GM10248 (cell line): ENCODE results near the gene MRPS18A.

ENCODE experiments used
- CTCF ChIA-PET: fragments of 300-600 bp; sonication (Branson Sonifier 250); formaldehyde crosslinking; extraction: SDS; loops from one replicate; lab custom pipeline; 2021; ENCODE audit warnings: antibody characterized with exemption; lab: Yijun Ruan, JAX
- POLR2A ChIA-PET: fragments of 350-650 bp; sonication (Branson Sonifier 250); formaldehyde crosslinking; extraction: SDS; loops from one replicate; lab custom pipeline; 2020; ENCODE audit warnings: antibody characterized with exemption; lab: Yijun Ruan, JAX
- DNase-seq: peaks from one replicate; pipeline ENCODE4 v3.0.0; 2012; ENCODE audit errors: extremely low spot score
- CTCF ChIP-seq: IDR thresholded peaks from 2 replicates; pipeline ENCODE4 v1.5.1; 2012; ENCODE audit warnings: mild to moderate bottlenecking, low read depth; ENCODE audit errors: extremely low read depth, missing control alignments, control extremely low read depth

Gene MRPS18A

GRCh38 chr6:43699564-43700186, 12.1 kb upstream of the MRPS18A start:
- DNase-seq, result no peak
- CTCF ChIA-PET, result interaction anchor here (1.2 to 2.4 kb wide), 2 partner anchors 9 to 10 kb away, joined by 3 to 7 read pairs; no protein-coding TSS in a partner anchor
- TF ChIP-seq CTCF, result no peak
- POLR2A ChIA-PET, result no interaction called here

DNA sequence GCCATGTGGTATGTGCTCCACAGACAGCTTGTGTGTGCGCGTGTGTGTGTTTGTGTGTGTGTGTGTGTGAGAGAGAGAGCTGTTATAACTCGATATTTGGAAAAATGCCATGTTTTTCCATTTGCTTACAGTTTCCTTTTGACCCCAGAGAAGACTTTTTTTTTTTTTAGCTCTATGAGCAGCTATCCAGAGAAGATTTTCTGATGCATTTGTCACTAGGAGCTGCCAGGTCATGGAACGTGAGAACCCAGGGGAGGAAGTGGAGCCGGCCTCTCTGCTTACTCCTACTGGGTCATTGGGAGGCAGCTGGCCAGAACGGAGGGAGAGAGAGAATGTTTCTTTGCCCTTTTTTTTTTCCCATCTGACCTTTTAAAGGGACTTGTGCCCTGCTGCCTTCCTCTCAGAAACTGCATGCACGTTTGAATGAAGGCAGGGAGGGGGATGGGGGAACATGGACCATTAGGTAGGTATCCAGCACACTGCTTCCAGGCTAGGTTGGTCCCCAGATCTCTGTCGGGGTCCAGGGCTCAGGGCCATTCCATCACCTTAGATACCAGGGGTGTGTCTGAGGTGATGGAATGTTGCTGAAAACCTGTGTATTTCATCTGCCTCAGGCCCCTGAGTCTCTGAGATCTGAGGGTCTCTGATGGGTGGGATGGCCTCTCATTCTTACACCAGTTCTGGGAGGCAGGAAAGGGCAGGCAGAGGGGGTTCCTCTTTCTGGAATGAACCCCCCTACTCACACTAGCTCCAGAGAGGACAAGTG, 11.2 kb upstream of the MRPS18A start:
- CTCF ChIA-PET, result interaction anchor here (1.2 kb wide), 1 partner anchor 10 kb away, joined by 3 read pairs; no protein-coding TSS in a partner anchor
- POLR2A ChIA-PET, result no interaction called here
- no peak for DNase-seq
- no peak for TF ChIP-seq CTCF

DNA sequence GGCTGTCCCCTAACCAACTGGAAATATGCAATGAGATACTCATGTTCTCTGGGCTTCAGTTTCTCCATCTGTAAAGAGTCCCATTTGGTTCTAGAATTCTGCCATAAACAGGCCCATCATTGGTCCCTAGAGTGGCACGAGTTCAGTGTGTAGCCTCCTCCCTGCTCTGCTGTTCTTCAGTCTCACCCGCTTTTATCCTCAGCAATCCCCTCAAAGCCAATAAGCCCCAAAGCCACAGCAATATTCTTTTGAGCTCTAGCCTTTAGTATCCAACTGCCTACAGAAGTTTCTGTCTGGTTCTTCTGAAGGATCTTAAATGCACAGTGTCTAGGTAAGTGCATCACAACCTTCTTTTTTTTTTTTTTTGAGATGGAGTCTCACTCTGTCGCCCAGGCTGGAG, 9.8 kb upstream of the MRPS18A start:
- ChIA-PET CTCF (interaction anchor here (1.3 to 2.4 kb wide), 3 partner anchors 8 to 30 kb away, joined by 3 to 11 read pairs (median 9); no protein-coding TSS in a partner anchor), POLR2A (no interaction called here)
- DNase-seq, result no peak
- TF ChIP-seq CTCF, result no peak

DNA sequence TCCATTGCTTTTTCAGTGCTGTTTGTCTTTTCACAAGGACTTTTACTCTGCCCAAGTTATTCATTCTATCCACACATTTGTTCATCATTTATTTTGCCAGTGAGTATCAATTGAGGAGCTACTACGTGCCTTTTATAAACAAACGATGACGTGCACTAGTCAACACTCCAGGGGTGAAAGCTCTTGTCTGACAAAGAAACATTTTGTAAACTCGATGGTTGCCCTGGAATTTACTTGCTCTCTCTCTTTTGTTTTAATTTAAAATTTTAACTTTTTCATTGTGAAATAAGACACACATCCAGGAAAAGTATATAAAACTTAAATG, 8.3 kb upstream of the MRPS18A start:
- ChIA-PET POLR2A (no interaction called here), CTCF (interaction anchor here (1.2 to 2.5 kb wide), 6 partner anchors 10 to 383 kb away, joined by 3 to 11 read pairs (median 6); no protein-coding TSS in a partner anchor)
- no peak for TF ChIP-seq CTCF
- no peak for DNase-seq

DNA sequence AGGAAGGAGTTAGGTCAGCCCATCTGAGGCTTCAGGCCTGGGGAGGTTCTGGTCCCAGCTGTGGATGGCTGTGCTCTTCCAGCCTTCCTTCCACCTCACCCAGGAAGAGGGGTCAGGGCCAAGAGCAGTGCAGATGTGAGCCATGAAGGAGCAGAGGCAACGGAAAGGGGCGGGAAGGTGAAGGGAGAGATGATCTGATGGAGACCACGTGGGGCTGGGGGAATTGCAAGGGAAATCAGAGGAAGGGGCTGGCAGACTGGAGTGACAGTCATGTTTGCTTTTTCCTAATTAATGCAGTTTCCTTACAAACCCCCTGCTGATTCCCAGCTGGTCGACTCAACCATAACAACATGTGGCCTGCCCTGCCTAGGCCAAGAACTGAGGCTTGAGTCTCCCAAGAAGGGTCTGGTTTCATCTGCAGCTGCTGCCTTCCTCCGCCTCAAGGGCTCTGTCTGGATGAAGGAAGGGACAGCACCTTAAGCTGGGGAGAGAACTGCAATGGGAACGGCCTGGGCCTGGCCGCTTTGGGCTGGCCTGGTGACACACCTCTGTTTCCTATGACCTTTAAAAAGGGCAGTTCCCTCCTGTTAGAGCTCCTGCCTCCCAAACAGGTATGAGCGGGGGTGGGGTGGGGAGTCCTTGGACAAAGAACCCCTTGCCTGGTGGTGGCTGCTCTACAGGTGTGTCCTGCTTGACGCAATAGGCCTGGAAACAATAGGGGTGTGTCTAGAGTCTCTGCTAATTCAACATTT, 7.8 kb upstream of the MRPS18A start:
- ChIA-PET CTCF (interaction anchor here (1.2 to 14.3 kb wide), 6 partner anchors 8 to 384 kb away, joined by 3 to 152 read pairs (median 6); no protein-coding TSS in a partner anchor), POLR2A (no interaction called here)
- DNase-seq, result no peak
- no peak for TF ChIP-seq CTCF

- CTCF ChIA-PET, result interaction anchor here (0.9 to 14.3 kb wide), 10 partner anchors 9 to 548 kb away, joined by 3 to 152 read pairs (median 6); no protein-coding TSS in a partner anchor
- DNase-seq, result no peak
- no peak for TF ChIP-seq CTCF
- POLR2A ChIA-PET, result no interaction called here
Observed at GRCh38 chr6:43689421-43689820, 1.8 kb upstream of the MRPS18A start.
